Activated CD4-positive, alpha-beta memory T cell treated with anti-CD3 and anti-CD28 coated beads, Interleukin-2, amount 10 ng/mL, durations not matched to agents 7 days and 5 days (primary cell): Measurements from ENCODE around the gene PTPN23. TPM values are rescaled to one million over a fixed set of nuclear protein-coding genes. Genes with fewer than 3 reads are reported as not detected.

Experiments
- CTCF ChIA-PET: fragments of 350-600 bp; sonication (Branson Sonifier 250); formaldehyde crosslinking; loops from one replicate; lab custom pipeline; 2021; ENCODE audit warnings: antibody characterized with exemption, inconsistent platforms; lab: Charles Lee
- POLR2A ChIA-PET: fragments of 350-600 bp; sonication (Branson Sonifier 250); formaldehyde crosslinking; loops from one replicate; lab custom pipeline; 2021; ENCODE audit warnings: antibody characterized with exemption; lab: Charles Lee
- DNase-seq: peaks from one replicate; pipeline ENCODE4 v3.0.0-alpha.2; 2020
- H3K27ac Mint-ChIP-seq: one replicate; pipeline ENCODE4 v1.8.0; 2021; ENCODE audit warnings: mild to moderate bottlenecking, mixed read lengths
- H3K27me3 Mint-ChIP-seq: one replicate; pipeline ENCODE4 v1.8.0; 2021; ENCODE audit warnings: mixed read lengths
- H3K36me3 Mint-ChIP-seq: one replicate; pipeline ENCODE4 v1.8.0; 2021; ENCODE audit warnings: low read depth, mixed read lengths
- H3K4me1 Mint-ChIP-seq: one replicate; pipeline ENCODE4 v1.8.0; 2021; ENCODE audit warnings: mixed read lengths
- H3K4me3 Mint-ChIP-seq: one replicate; pipeline ENCODE4 v1.8.0; 2021; ENCODE audit warnings: mild to moderate bottlenecking, mixed read lengths
- H3K9me3 Mint-ChIP-seq: one replicate; pipeline ENCODE4 v1.8.0; 2021; ENCODE audit warnings: mixed read lengths
- total RNA-seq, 2 experiments: library from RNA; stranded (reverse); gene quantifications; one replicate each; pipeline ENCODE4 v1.2.3, GENCODE V29; 2021

PTPN23 gene
- total RNA-seq, 2 experiments from 2014 or later = 26.8 to 28.7 TPM

DNA sequence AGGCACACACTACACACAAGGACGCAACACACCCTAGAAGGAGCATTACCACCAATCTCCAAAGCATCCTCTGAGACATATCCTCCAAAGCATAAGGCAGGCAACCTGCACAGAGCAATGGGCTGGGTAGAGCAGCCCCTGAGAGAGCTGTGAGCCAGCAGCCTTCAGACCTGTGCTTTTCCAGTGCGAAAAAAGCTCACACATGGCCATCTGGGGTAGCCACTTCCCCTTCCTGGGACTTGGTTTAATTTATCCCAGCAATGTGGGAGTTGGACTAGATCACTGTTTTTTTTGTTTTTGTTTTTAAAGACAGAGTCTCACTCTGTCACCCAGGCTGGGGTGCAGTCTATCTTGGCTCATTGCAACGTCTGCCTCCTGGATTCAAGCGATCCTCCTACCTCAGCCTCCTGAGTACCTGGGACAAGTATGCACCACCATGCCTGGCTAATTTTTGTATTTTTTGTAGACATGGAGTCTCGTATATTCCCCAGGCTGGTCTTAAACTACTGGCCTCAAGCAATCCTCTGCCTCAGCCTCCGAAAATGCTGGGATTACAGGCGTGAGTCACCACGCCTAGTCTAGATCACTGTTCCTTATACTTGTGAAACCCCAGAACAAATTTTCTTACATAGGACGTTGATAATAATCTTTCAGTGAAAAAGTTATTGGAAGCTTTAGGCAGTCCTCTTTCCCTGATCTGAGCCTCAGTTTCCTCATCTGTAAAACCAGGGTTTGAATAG, 18.9 kb downstream of the PTPN23 start:
- Mint-ChIP-seq H3K4me3 (no peak overlapping the region), H3K4me1 (peaks cover 12% of the 10 kb centered on the region), H3K36me3 (peaks cover 10% of the 10 kb centered on the region), H3K27ac (no peak overlapping the region), H3K27me3 (no peaks in the 10 kb centered on the region), H3K9me3 (no peaks in the 10 kb centered on the region)
- POLR2A ChIA-PET = interaction anchor here (0.8 to 0.9 kb wide), 2 partner anchors 10 to 19 kb away, joined by 3 to 6 read pairs; partner anchors contain the start of gene PTPN23
- CTCF ChIA-PET = no interaction called here
- no peak for DNase-seq

DNA sequence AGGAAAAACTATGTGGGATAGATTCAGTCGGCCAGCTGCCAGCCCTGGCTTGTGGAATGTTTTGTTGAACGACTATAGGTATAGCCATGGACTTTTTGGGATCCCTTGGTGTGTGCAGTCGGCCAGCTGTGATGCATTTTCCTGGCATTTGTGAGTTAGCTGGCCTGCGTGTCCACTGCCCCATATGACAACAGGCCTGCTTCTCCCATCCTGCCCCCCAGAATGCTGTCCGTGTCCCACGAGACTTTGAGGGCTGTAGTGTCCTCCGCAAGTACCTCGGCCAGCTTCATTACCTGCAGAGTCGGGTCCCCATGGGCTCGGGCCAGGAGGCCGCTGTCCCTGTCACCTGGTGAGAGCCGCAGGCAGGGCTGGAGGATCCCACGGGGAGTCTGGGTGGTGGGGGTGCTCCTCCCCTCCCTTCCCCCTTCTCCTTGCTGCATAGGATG, 23.6 kb downstream of the PTPN23 start:
- DNase-seq = no peak
- Mint-ChIP-seq H3K27ac (no peak overlapping the region), H3K9me3 (no peaks in the 10 kb centered on the region), H3K27me3 (no peaks in the 10 kb centered on the region), H3K4me1 (peaks cover 10% of the 10 kb centered on the region), H3K4me3 (no peak overlapping the region), H3K36me3 (peaks cover 7% of the 10 kb centered on the region)
- ChIA-PET CTCF (interaction anchor here (1.4 kb wide), 1 partner anchor 16 kb away, joined by 5 read pairs; no protein-coding TSS in a partner anchor), POLR2A (interaction anchor here (1.6 kb wide), 1 partner anchor 11 kb away, joined by 4 read pairs; no protein-coding TSS in a partner anchor)

DNA sequence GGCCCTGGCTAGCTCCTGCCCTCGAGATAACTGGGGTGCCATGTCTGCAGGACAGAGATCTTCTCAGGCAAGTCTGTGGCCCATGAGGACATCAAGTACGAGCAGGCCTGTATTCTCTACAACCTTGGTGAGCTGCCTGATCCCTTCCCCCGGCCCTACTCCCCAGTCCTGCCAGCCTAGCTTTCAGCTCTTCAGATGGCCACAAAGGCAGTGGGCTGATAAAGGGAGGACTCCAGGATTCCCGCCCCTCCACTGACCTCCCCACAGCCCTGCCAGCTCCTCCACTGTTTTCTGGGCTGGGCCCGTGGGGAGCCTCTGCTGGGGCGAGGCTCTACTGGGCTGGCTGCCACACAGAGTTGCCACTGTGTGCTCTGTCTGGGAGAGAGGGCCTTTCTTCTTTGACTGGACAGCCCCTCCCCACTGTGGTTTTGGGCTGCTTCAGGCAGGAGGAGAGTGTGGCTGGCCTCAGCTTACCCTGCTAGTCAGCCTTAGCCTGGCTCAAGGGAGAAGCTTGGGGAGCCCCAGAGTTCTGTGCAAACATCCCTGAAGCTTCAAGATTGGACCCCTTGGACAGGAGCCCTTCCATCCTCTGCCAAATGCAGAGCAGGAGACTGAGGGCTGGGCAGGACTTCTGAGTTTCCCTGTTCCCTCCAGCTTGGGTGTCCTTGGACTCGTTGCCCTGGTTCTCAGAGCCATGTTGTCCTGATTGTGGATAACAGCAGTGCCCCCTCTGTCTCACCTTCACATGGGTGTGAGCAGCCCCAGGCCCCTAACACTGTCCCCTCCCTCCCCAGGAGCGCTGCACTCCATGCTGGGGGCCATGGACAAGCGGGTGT, 24.4 kb downstream of the PTPN23 start:
- ChIA-PET CTCF (interaction anchor here (1.4 kb wide), 1 partner anchor 16 kb away, joined by 5 read pairs; no protein-coding TSS in a partner anchor), POLR2A (interaction anchor here (1.6 kb wide), 1 partner anchor 10 kb away, joined by 4 read pairs; no protein-coding TSS in a partner anchor)
- Mint-ChIP-seq H3K36me3 (peaks cover 8% of the 10 kb centered on the region), H3K27me3 (no peaks in the 10 kb centered on the region), H3K27ac (no peak overlapping the region), H3K4me3 (no peak overlapping the region), H3K4me1 (peaks cover 10% of the 10 kb centered on the region), H3K9me3 (no peaks in the 10 kb centered on the region)
- no peak for DNase-seq

DNA sequence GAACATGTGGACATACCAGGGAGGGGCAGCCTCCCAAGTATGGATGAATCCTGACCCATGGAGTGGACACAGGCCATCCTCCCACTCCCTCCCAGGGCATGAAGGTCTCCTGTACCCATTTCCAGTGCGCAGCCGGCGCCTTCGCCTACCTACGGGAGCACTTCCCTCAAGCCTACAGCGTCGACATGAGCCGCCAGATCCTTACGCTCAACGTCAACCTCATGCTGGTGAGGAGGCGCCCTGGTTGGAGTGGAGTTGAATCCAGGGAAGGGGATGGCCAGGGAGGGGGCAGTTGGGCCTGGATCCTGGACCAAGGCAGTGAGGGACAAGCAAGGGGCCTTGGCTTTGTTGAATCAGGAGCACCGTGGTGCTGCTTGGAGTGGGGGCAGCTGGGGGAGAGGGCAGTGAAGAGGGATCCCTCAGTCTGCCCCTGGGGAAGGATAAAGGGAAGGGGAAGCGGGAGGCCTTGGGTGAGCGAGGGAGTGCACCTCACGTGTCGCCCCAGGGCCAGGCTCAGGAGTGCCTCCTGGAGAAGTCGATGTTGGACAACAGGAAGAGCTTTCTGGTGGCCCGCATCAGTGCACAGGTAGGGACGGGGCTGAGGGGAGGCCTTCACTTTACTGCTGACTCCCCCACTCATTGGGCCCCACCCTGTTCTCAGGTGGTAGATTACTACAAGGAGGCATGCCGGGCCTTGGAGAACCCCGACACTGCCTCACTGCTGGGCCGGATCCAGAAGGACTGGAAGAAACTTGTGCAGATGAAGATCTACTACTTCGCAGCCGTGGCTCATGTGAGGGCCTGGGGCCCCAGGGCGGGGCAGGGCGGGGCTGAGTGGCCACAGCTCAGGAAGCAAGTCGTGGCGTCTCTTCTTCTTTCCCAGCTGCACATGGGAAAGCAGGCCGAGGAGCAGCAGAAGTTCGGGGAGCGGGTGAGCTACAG, 25.3 kb downstream of the PTPN23 start:
- POLR2A ChIA-PET = interaction anchor here (1.1 to 1.6 kb wide), 2 partner anchors 9 to 13 kb away, joined by 3 to 4 read pairs; no protein-coding TSS in a partner anchor
- CTCF ChIA-PET = interaction anchor here (0.5 to 1.7 kb wide), 3 partner anchors 15 to 1845 kb away, joined by 3 to 6 read pairs (median 4); no protein-coding TSS in a partner anchor
- no peaks in the 10 kb centered on the region for H3K27me3 Mint-ChIP-seq
- H3K9me3 Mint-ChIP-seq = no peaks in the 10 kb centered on the region
- H3K4me3 Mint-ChIP-seq = no peak overlapping the region
- H3K27ac Mint-ChIP-seq = no peak overlapping the region
- peaks cover 9% of the 10 kb centered on the region for H3K36me3 Mint-ChIP-seq
- H3K4me1 Mint-ChIP-seq = peaks cover 10% of the 10 kb centered on the region
- DNase-seq = no peak

DNA sequence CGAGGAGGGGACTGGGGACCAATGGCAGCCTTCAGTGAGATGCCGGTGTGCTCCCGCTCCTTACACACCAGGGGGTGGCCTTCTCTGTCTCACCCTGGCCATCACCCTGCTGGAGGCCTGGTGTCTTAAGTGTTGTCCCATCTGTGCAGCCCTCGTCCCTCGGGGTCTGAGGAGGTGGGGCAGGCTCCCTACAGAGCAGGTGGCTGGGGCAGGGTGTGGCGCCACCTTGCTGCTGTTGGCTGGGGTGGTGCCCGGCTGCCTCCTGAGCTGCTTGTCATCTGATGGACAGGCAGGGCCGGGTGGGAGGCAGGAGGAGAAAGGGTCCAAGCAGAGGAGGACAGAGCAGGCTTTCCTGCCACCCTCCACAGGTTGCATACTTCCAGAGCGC, 25.9 kb downstream of the PTPN23 start:
- Mint-ChIP-seq H3K27ac (no peak overlapping the region), H3K27me3 (no peaks in the 10 kb centered on the region), H3K36me3 (peaks cover 15% of the 10 kb centered on the region), H3K4me1 (peaks cover 10% of the 10 kb centered on the region), H3K9me3 (no peaks in the 10 kb centered on the region), H3K4me3 (no peak overlapping the region)
- DNase-seq = no peak
- ChIA-PET CTCF (interaction anchor here (0.5 to 1.7 kb wide), 4 partner anchors 13 to 1845 kb away, joined by 3 to 6 read pairs (median 4); no protein-coding TSS in a partner anchor), POLR2A (interaction anchor here (1.1 kb wide), 1 partner anchor 12 kb away, joined by 3 read pairs; no protein-coding TSS in a partner anchor)

DNA sequence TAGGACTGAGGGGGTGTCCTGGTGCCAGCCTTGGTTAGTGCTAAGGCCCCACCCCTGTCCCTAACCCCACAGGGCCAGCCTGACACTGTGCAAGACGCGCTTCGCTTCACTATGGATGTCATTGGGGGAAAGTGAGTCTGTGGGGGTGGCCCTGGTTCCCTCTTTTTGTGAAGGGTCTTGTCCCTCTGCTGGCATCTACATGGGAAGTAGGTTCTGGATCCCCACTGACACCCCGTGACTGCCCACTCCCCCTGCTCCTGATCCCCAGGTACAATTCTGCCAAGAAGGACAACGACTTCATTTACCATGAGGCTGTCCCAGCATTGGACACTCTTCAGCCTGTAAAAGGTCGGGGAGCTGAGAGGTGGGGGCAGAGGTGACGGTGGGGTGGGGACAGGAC, 26.4 kb downstream of the PTPN23 start:
- no peak for DNase-seq
- Mint-ChIP-seq H3K36me3 (peaks cover 15% of the 10 kb centered on the region), H3K27ac (no peak overlapping the region), H3K4me3 (no peak overlapping the region), H3K4me1 (peaks cover 10% of the 10 kb centered on the region), H3K9me3 (no peaks in the 10 kb centered on the region), H3K27me3 (no peaks in the 10 kb centered on the region)
- ChIA-PET POLR2A (interaction anchor here (1.1 kb wide), 1 partner anchor 12 kb away, joined by 3 read pairs; no protein-coding TSS in a partner anchor), CTCF (interaction anchor here (0.6 to 1.7 kb wide), 3 partner anchors 14 to 19 kb away, joined by 3 to 6 read pairs (median 3); no protein-coding TSS in a partner anchor)

DNA sequence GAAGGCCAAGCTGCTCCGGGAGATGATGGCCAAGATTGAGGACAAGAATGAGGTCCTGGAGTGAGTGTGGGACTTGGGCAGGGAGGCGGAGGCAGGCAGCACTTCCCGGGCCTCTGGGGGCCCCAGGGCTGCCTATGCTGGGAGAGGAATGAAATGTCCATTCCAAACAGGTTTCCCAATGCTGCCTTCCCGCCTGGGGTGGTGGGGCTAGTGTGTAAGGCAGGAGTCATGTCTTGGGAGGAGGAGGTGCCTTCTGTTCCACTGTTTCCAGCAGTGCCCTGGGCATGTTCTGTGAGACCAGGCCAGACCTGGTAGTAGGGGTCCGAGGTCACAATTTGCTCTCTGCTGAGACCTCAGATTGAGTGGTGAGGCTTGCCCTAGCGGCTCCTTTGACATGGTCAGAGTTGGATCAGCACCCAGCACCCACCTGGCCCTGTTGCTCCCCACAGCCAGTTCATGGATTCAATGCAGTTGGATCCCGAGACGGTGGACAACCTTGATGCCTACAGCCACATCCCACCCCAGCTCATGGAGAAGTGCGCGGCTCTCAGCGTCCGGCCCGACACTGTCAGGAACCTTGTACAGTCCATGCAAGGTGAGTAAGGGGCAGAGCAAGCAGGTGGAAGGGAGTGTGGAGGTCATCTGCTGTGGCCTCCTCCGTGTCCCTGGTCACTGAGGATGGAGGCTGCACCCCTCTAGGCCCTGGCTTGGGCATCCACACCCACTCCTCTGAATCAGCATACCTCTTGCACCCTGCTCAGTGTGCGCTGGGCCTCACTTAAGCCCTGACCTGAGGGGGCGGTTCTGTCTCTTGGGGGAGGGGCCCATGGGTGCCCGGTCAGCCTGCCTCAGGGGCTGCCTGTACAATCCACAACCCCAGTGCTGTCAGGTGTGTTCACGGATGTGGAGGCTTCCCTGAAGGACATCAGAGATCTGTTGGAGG, 27.3 kb downstream of the PTPN23 start:
- ChIA-PET CTCF (no interaction called here), POLR2A (interaction anchor here (1.4 kb wide), 1 partner anchor 13 kb away, joined by 4 read pairs; no protein-coding TSS in a partner anchor)
- peak overlapping the region; percentile 32 for H3K27ac Mint-ChIP-seq
- DNase-seq = no peak
- H3K36me3 Mint-ChIP-seq = peaks cover 19% of the 10 kb centered on the region
- no peak overlapping the region for H3K4me3 Mint-ChIP-seq
- peaks cover 10% of the 10 kb centered on the region for H3K4me1 Mint-ChIP-seq
- no peaks in the 10 kb centered on the region for H3K9me3 Mint-ChIP-seq
- no peaks in the 10 kb centered on the region for H3K27me3 Mint-ChIP-seq

DNA sequence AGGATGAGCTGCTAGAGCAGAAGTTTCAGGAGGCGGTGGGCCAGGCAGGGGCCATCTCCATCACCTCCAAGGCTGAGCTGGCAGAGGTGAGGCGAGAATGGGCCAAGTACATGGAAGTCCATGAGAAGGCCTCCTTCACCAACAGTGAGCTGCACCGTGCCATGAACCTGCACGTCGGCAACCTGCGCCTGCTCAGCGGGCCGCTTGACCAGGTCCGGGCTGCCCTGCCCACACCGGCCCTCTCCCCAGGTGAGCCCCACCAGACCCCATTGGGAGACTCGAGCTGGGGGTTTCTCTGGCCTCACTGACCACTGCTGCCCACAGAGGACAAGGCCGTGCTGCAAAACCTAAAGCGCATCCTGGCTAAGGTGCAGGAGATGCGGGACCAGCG, 28.0 kb downstream of the PTPN23 start:
- Mint-ChIP-seq H3K27ac (no peak overlapping the region), H3K9me3 (no peaks in the 10 kb centered on the region), H3K36me3 (peaks cover 25% of the 10 kb centered on the region), H3K27me3 (no peaks in the 10 kb centered on the region), H3K4me1 (peaks cover 10% of the 10 kb centered on the region), H3K4me3 (no peak overlapping the region)
- CTCF ChIA-PET = no interaction called here
- no peak for DNase-seq
- POLR2A ChIA-PET = interaction anchor here (1.4 kb wide), 1 partner anchor 14 kb away, joined by 4 read pairs; no protein-coding TSS in a partner anchor

DNA sequence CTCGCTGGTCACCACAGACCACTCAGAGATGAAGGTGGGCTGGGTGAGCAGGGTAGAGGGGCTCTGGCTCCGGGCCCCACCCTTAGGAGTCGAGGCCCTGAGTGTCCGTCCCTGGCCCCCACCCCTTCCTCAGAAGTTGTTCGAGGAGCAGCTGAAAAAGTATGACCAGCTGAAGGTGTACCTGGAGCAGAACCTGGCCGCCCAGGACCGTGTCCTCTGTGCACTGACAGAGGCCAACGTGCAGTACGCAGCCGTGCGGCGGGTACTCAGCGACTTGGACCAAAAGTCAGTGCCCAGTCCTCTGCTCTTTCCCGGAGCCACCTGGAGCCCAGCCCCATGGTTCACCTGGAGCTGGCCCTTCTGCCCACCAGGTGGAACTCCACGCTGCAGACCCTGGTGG, 28.5 kb downstream of the PTPN23 start:
- POLR2A ChIA-PET = interaction anchor here (1.4 kb wide), 1 partner anchor 14 kb away, joined by 4 read pairs; no protein-coding TSS in a partner anchor
- CTCF ChIA-PET = no interaction called here
- H3K4me3 Mint-ChIP-seq = no peak overlapping the region
- DNase-seq = no peak
- no peaks in the 10 kb centered on the region for H3K27me3 Mint-ChIP-seq
- H3K4me1 Mint-ChIP-seq = peaks cover 10% of the 10 kb centered on the region
- H3K9me3 Mint-ChIP-seq = no peaks in the 10 kb centered on the region
- no peak overlapping the region for H3K27ac Mint-ChIP-seq
- peaks cover 25% of the 10 kb centered on the region for H3K36me3 Mint-ChIP-seq

DNA sequence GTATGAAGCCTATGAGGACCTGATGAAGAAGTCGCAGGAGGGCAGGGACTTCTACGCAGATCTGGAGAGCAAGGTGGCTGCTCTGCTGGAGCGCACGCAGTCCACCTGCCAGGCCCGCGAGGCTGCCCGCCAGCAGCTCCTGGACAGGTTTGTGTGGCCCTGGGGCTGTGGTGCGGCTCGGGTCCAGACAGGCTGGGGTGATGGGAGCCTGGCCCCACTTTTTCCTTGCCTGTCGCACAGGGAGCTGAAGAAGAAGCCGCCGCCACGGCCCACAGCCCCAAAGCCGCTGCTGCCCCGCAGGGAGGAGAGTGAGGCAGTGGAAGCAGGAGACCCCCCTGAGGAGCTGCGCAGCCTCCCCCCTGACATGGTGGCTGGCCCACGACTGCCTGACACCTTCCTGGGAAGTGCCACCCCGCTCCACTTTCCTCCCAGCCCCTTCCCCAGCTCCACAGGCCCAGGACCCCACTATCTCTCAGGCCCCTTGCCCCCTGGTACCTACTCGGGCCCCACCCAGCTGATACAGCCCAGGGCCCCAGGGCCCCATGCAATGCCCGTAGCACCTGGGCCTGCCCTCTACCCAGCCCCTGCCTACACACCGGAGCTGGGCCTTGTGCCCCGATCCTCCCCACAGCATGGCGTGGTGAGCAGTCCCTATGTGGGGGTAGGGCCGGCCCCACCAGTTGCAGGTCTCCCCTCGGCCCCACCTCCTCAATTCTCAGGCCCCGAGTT, 29.0 kb downstream of the PTPN23 start:
- Mint-ChIP-seq H3K36me3 (peaks cover 25% of the 10 kb centered on the region), H3K27me3 (no peaks in the 10 kb centered on the region), H3K4me1 (peaks cover 10% of the 10 kb centered on the region), H3K4me3 (no peak overlapping the region), H3K27ac (no peak overlapping the region), H3K9me3 (no peaks in the 10 kb centered on the region)
- DNase-seq = no peak
- ChIA-PET POLR2A (interaction anchor here (1.4 kb wide), 1 partner anchor 15 kb away, joined by 4 read pairs; no protein-coding TSS in a partner anchor), CTCF (no interaction called here)

DNA sequence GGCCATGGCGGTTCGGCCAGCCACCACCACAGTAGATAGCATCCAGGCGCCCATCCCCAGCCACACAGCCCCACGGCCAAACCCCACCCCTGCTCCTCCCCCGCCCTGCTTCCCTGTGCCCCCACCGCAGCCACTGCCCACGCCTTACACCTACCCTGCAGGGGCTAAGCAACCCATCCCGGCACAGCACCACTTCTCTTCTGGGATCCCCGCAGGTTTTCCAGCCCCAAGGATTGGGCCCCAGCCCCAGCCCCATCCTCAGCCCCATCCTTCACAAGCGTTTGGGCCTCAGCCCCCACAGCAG, 29.5 kb downstream of the PTPN23 start:
- Mint-ChIP-seq H3K4me3 (no peak overlapping the region), H3K27ac (no peak overlapping the region), H3K4me1 (peaks cover 10% of the 10 kb centered on the region), H3K9me3 (no peaks in the 10 kb centered on the region), H3K36me3 (peaks cover 30% of the 10 kb centered on the region), H3K27me3 (no peaks in the 10 kb centered on the region)
- no peak for DNase-seq
- POLR2A ChIA-PET = no interaction called here
- CTCF ChIA-PET = no interaction called here
